Natural killer cell (primary cell): ENCODE data around the gene TNFSF13B. TPM values are rescaled to one million over a fixed set of nuclear protein-coding genes. Genes with fewer than 3 reads are reported as not detected.

Experiments
- ATAC-seq, 3 donors: fragments of 150-1000 bp in 2 of 3; fragments of 200-7000 bp in 1 of 3; cut with Tn5 transposase; 1 replicate in 1 of 3; 2 replicates in 2 of 3; pipeline ENCODE4 v1.10.0; 2021; ENCODE audit warnings: mild to moderate bottlenecking in 2 of 3, moderate library complexity in 2 of 3
- DNase-seq, 2 donors: peaks; one replicate each; pipeline versions ENCODE4 v3.0.0 to v3.0.0-alpha.2; 2013 to 2021; ENCODE audit warnings: mixed read lengths in 1 of 2
- H3K27ac ChIP-seq: one replicate; pipeline ENCODE4 v1.5.1; 2013; ENCODE audit warnings: mild to moderate bottlenecking, low read length
- H3K27me3 ChIP-seq: one replicate; pipeline ENCODE4 v1.6.1; 2013; ENCODE audit warnings: low read length; ENCODE audit not compliant: control insufficient read depth, insufficient read depth
- H3K36me3 ChIP-seq: one replicate; pipeline ENCODE4 v1.6.1; 2013; ENCODE audit warnings: low read length; ENCODE audit not compliant: control insufficient read depth, insufficient read depth
- H3K4me1 ChIP-seq: one replicate; pipeline ENCODE4 v1.6.1; 2013; ENCODE audit warnings: low read length; ENCODE audit not compliant: control insufficient read depth, insufficient read depth
- H3K4me3 ChIP-seq: one replicate; pipeline ENCODE4 v1.5.1; 2013; ENCODE audit warnings: low read length
- H3K9me3 ChIP-seq: one replicate; pipeline ENCODE4 v1.6.1; 2013; ENCODE audit warnings: low read length; ENCODE audit not compliant: control insufficient read depth, insufficient read depth
- H3K27ac Mint-ChIP-seq, 2 donors: one replicate each; pipeline ENCODE4 v1.8.0; 2022; ENCODE audit warnings: mild to moderate bottlenecking in 2 of 2, mixed read lengths in 2 of 2, moderate library complexity in 1 of 2
- H3K27me3 Mint-ChIP-seq, 2 donors: one replicate each; pipeline ENCODE4 v1.8.0; 2022; ENCODE audit warnings: low read depth in 2 of 2, mixed read lengths in 2 of 2
- H3K36me3 Mint-ChIP-seq: one replicate; pipeline ENCODE4 v1.8.0; 2022; ENCODE audit warnings: mixed read lengths
- H3K4me1 Mint-ChIP-seq, 2 donors: one replicate each; pipeline ENCODE4 v1.8.0; 2022; ENCODE audit warnings: mixed read lengths in 2 of 2
- H3K4me3 Mint-ChIP-seq: one replicate; pipeline ENCODE4 v1.8.0; 2022; ENCODE audit warnings: mild to moderate bottlenecking, moderate library complexity, mixed read lengths
- H3K9me3 Mint-ChIP-seq, 2 donors: one replicate each; pipeline ENCODE4 v1.8.0; 2022; ENCODE audit warnings: mixed read lengths in 2 of 2
- CTCF ChIP-seq: fragments of 200-600 bp; IDR thresholded peaks from one replicate; pipeline ENCODE4 v1.8.0; 2022; ENCODE audit warnings: antibody characterized with exemption
- WGBS: methylation state at CpG from one replicate; pipeline ENCODE4 v1.1.7; 2013; ENCODE audit warnings: missing lambda C conversion rate; ENCODE audit not compliant: insufficient coverage; 5-methylcytosine and 5-hydroxymethylcytosine counted together
- intact Hi-C: fragments of 100-400 bp; cut with micrococcal nuclease; formaldehyde crosslinking; loops from one replicate; pipeline ENCODE4 v1.14.2; 2022
- total RNA-seq, 4 donors: library from RNA; stranded (reverse); fragments of 120-200 nt in 1 of 4; gene quantifications; one replicate each; pipeline versions ENCODE4 v1.2.3 to v1.2.4, GENCODE V29; 2013 to 2022

The TNFSF13B gene
- total RNA-seq, 3 donors from 2014 or later (not counting 1 experiment from before 2014, with no cell fraction given): 4.0 to 9.5 (median 6.3) TPM

GRCh38 chr13:108313382-108313781 is 43.9 kb downstream of the TNFSF13B start:
- peaks cover 0 to 5% of the 10 kb centered on the region in 2 donors for H3K27me3 Mint-ChIP-seq
- intact Hi-C loops: no loop called here
- 78% methylated on average over 3 of the region's 3 CpGs for WGBS
- Histone ChIP-seq H3K36me3 (no peaks in the 10 kb centered on the region), H3K27ac (no peak overlapping the region), H3K4me3 (no peak overlapping the region), H3K4me1 (no peaks in the 10 kb centered on the region), H3K9me3 (no peaks in the 10 kb centered on the region), H3K27me3 (no peaks in the 10 kb centered on the region)
- H3K4me1 Mint-ChIP-seq: no peaks in the 10 kb centered on the region
- no peaks in the 10 kb centered on the region for H3K36me3 Mint-ChIP-seq
- no peak overlapping the region for H3K4me3 Mint-ChIP-seq
- no peak for ATAC-seq
- no peak for TF ChIP-seq CTCF
- no peak for DNase-seq
- no peak overlapping the region for H3K27ac Mint-ChIP-seq
- peaks cover 0 to 2% of the 10 kb centered on the region in 2 donors for H3K9me3 Mint-ChIP-seq

- no peak overlapping the region for H3K27ac Mint-ChIP-seq
- Histone ChIP-seq H3K9me3 (no peaks in the 10 kb centered on the region), H3K4me3 (no peak overlapping the region), H3K36me3 (no peaks in the 10 kb centered on the region), H3K4me1 (no peaks in the 10 kb centered on the region), H3K27ac (no peak overlapping the region), H3K27me3 (no peaks in the 10 kb centered on the region)
- TF ChIP-seq CTCF: no peak
- ATAC-seq: no peak
- DNase-seq: no peak
- no peak overlapping the region for H3K4me3 Mint-ChIP-seq
- H3K36me3 Mint-ChIP-seq: no peaks in the 10 kb centered on the region
- intact Hi-C loops: no loop called here
- no peaks in the 10 kb centered on the region for H3K4me1 Mint-ChIP-seq
- H3K9me3 Mint-ChIP-seq: no peaks in the 10 kb centered on the region
- WGBS: 75% methylated on average over 5 of the region's 5 CpGs
- H3K27me3 Mint-ChIP-seq: peaks cover 7 to 9% of the 10 kb centered on the region in 2 donors
Observed at GRCh38 chr13:108315273-108315672, 45.8 kb downstream of the TNFSF13B start.

GRCh38 chr13:108315991-108316390 is 46.5 kb downstream of the TNFSF13B start:
- no peak overlapping the region for H3K27ac Mint-ChIP-seq

More at GRCh38 chr13:108315991-108316390, 46.5 kb downstream of the TNFSF13B start:
- intact Hi-C loops: no loop called here
- H3K27me3 ChIP-seq: no peaks in the 10 kb centered on the region
- no peak overlapping the region for H3K4me3 ChIP-seq
- Mint-ChIP-seq H3K27me3 (peaks cover 9% of the 10 kb centered on the region in 2 donors), H3K4me3 (no peak overlapping the region), H3K4me1 (no peaks in the 10 kb centered on the region), H3K9me3 (no peaks in the 10 kb centered on the region), H3K36me3 (no peaks in the 10 kb centered on the region)
- 91% methylated on average over 3 of the region's 3 CpGs for WGBS
- no peaks in the 10 kb centered on the region for H3K9me3 ChIP-seq
- no peaks in the 10 kb centered on the region for H3K36me3 ChIP-seq
- no peaks in the 10 kb centered on the region for H3K4me1 ChIP-seq
- TF ChIP-seq CTCF: no peak
- no peak for DNase-seq
- no peak for ATAC-seq
- H3K27ac ChIP-seq: no peak overlapping the region
